Forelimb muscle (tissue), 1 donor: ENCODE measurements around the gene IL6ST. TPM values are rescaled to one million over a fixed set of nuclear protein-coding genes. Genes with fewer than 3 reads are reported as not detected.
"Not testable (repeated sequence)": the region's sequence is repeated elsewhere in the genome, so short reads cannot be mapped to it uniquely, and the experiment has no call there.

ENCODE experiments used
- DNase-seq: peaks from one replicate; pipeline ENCODE4 v3.0.0-alpha.2; 2013; ENCODE audit warnings: low read depth
- polyA plus RNA-seq: library from polyadenylated mRNA; unstranded; fragments of 120-200 nt; gene quantifications from one replicate; pipeline ENCODE4 v1.2.1, GENCODE V29; 2013; ENCODE audit not compliant: insufficient read length

IL6ST gene
- polyA plus RNA-seq, 1 donor: 59.1 TPM

GRCh38 chr5:55966284-55966683, 28.5 kb downstream of the IL6ST start:
- no peak for DNase-seq

GRCh38 chr5:55965525-55965924, 29.2 kb downstream of the IL6ST start:
- no peak for DNase-seq

- DNase-seq: no peak
Observed at GRCh38 chr5:55960779-55961178, 34.0 kb downstream of the IL6ST start.

GRCh38 chr5:55959208-55959607, 35.6 kb downstream of the IL6ST start:
- DNase-seq: no peak

- not testable (repeated sequence) for DNase-seq
Observed at GRCh38 chr5:55941154-55941553, 53.6 kb downstream of the IL6ST start.

- DNase-seq: not testable (repeated sequence)
Observed at GRCh38 chr5:55937598-55937997, 57.2 kb downstream of the IL6ST start.

- DNase-seq: peak; percentile 58
Observed at GRCh38 chr5:55936100-55936693, 58.6 kb downstream of the IL6ST start.

- no peak for DNase-seq
Observed at GRCh38 chr5:55935371-55935770, 59.4 kb downstream of the IL6ST start.

GRCh38 chr5:55934720-55935119, 60.0 kb downstream of the IL6ST start:
- no peak for DNase-seq

- no peak for DNase-seq
Observed at GRCh38 chr5:55934115-55934613, 60.6 kb downstream of the IL6ST start.

GRCh38 chr5:55933377-55934114, 61.2 kb downstream of the IL6ST start:
- no peak for DNase-seq

- no peak for DNase-seq
Observed at GRCh38 chr5:55932700-55933099, 62.1 kb downstream of the IL6ST start.

- DNase-seq: no peak
Observed at GRCh38 chr5:55929020-55929799, 65.6 kb downstream of the IL6ST start.

GRCh38 chr5:55927861-55928655, 66.7 kb downstream of the IL6ST start:
- no peak for DNase-seq

GRCh38 chr5:55926476-55926875, 68.3 kb downstream of the IL6ST start:
- DNase-seq: no peak

- no peak for DNase-seq
Observed at GRCh38 chr5:55925712-55926111, 69.1 kb downstream of the IL6ST start.

GRCh38 chr5:55925181-55925580, 69.6 kb downstream of the IL6ST start:
- DNase-seq: no peak

GRCh38 chr5:55924744-55925143, 70.0 kb downstream of the IL6ST start:
- no peak for DNase-seq

GRCh38 chr5:55923865-55924500, 70.8 kb downstream of the IL6ST start:
- no peak for DNase-seq

- no peak for DNase-seq
Observed at GRCh38 chr5:55923177-55923771, 71.5 kb downstream of the IL6ST start.

GRCh38 chr5:55921617-55922016, 73.1 kb downstream of the IL6ST start:
- no peak for DNase-seq
